GM23248 (cell line): ENCODE data around the gene HDAC3.

Experiments
- EZH2 ChIP-seq: fragments of 200-600 bp; sonication (generic); IDR thresholded peaks from 2 replicates; pipeline ENCODE4 v1.6.1; 2018; ENCODE audit warnings: antibody characterized with exemption, mild to moderate bottlenecking; ENCODE audit not compliant: insufficient read depth, poor library complexity, severe bottlenecking
- EZH2phosphoT487 ChIP-seq: fragments of 200-600 bp; sonication (generic); IDR thresholded peaks from 2 replicates; pipeline ENCODE4 v1.6.1; 2018; ENCODE audit warnings: antibody characterized with exemption, moderate library complexity, mild to moderate bottlenecking, low read depth; ENCODE audit not compliant: insufficient read depth

- TF ChIP-seq EZH2 (no peak), EZH2phosphoT487 (no peak)
These were observed 38.0 kb downstream of the HDAC3 start for GRCh38 chr5:141598391-141599345.
